ENCODE measurements around the gene ARHGAP1. TPM values are rescaled to one million over a fixed set of nuclear protein-coding genes. Genes with fewer than 3 reads are reported as not detected.

The ARHGAP1 gene
- total and polyA plus RNA-seq, 8 donors, result 18.7 to 51.1 (median 28.4) TPM

GRCh38 chr11:46680164-46680760 lies 20.2 kb downstream of the ARHGAP1 start:
- no peak for TF ChIP-seq CTCF (IDR thresholded peaks at IDR 0.05)
- DNase-seq (peak in 1 of 6 donors; percentile 42), FAIRE-seq (no peak), ATAC-seq (no peak)
- intact Hi-C loops (cut with DNase I), result loop anchor here in 1 of 3 donors (2.0 kb wide), 1 partner anchor 47 kb away; no protein-coding TSS in a partner anchor
- no peaks in the 10 kb centered on the region for H3K27me3 ChIP-seq
- no peak overlapping the region for H3K27ac ChIP-seq
- no peaks in the 10 kb centered on the region for H3K9me3 ChIP-seq
- peaks cover 9 to 13% (median 9%) of the 10 kb centered on the region in 3 donors for H3K4me1 ChIP-seq
- WGBS, 2 donors, result 87% methylated on average over 20 to 21 of the region's 21 CpGs
- no peak overlapping the region for H3K4me3 ChIP-seq
- H3K36me3 ChIP-seq, result peaks cover 5 to 38% (median 28%) of the 10 kb centered on the region in 3 donors

GRCh38 chr11:46679241-46680163 lies 20.9 kb downstream of the ARHGAP1 start:
- WGBS, 2 donors, result 69 to 72% methylated on average over 26 of the region's 26 CpGs
- H3K36me3 ChIP-seq, result peaks cover 5 to 38% (median 28%) of the 10 kb centered on the region in 3 donors
- H3K4me1 ChIP-seq, result peaks cover 16 to 20% (median 17%) of the 10 kb centered on the region in 3 donors

GRCh38 chr11:46678741-46679130 lies 21.7 kb downstream of the ARHGAP1 start:
- FAIRE-seq (no peak), ATAC-seq (no peak), DNase-seq (peak in 1 of 6 donors; percentile 56)
- Histone ChIP-seq H3K4me1 (peaks cover 19 to 25% (median 21%) of the 10 kb centered on the region in 3 donors), H3K4me3 (no peak overlapping the region), H3K36me3 (peaks cover 5 to 38% (median 28%) of the 10 kb centered on the region in 3 donors), H3K9me3 (no peaks in the 10 kb centered on the region), H3K27me3 (no peaks in the 10 kb centered on the region), H3K27ac (no peak overlapping the region)
- WGBS, 2 donors, result 85 to 94% methylated on average over 9 of the region's 9 CpGs
- intact Hi-C loops (cut with DNase I), result no loop called here
- no peak for TF ChIP-seq CTCF (IDR thresholded peaks at IDR 0.05)

More at GRCh38 chr11:46679241-46680163, 20.9 kb downstream of the ARHGAP1 start:
- no peak for TF ChIP-seq CTCF (IDR thresholded peaks at IDR 0.05)
- ATAC-seq, result peak in 3 of 4 donors; percentile 5 to 67 (median 38)
- intact Hi-C loops (cut with DNase I), result loop anchor here in 1 of 3 donors (2.0 kb wide), 1 partner anchor 47 kb away; no protein-coding TSS in a partner anchor
- H3K9me3 ChIP-seq, result no peaks in the 10 kb centered on the region
- H3K27me3 ChIP-seq, result no peaks in the 10 kb centered on the region
- peak in 3 of 6 donors; percentile 48 to 70 (median 56) for DNase-seq
- H3K27ac ChIP-seq, result peak overlapping the region in 1 of 4 donors; percentile 14
- H3K4me3 ChIP-seq, result no peak overlapping the region
- no peak for FAIRE-seq

- Histone ChIP-seq H3K27me3 (no peaks in the 10 kb centered on the region), H3K4me3 (no peak overlapping the region), H3K9me3 (no peaks in the 10 kb centered on the region), H3K36me3 (peaks cover 5 to 38% (median 33%) of the 10 kb centered on the region in 3 donors), H3K4me1 (peaks cover 19 to 30% (median 27%) of the 10 kb centered on the region in 3 donors), H3K27ac (no peak overlapping the region)
- no peak for TF ChIP-seq CTCF (IDR thresholded peaks at IDR 0.05)
- ATAC-seq, result no peak
- peak in 1 of 6 donors; percentile 40 for DNase-seq
- intact Hi-C loops (cut with DNase I), result no loop called here
- 75 to 82% methylated on average over 10 of the region's 10 CpGs for WGBS, 2 donors
- no peak for FAIRE-seq
Observed at GRCh38 chr11:46677991-46678740, 22.3 kb downstream of the ARHGAP1 start.
